ENCODE measurements around the gene LPCAT3.

GRCh38 chr12:7061138-7061537 lies 42.9 kb upstream of the LPCAT3 start:
- no peak for TF ChIP-seq EZH2 (IDR thresholded peaks at IDR 0.05; ENCODE audit: insufficient read depth, poor library complexity, severe bottlenecking)
- no peak for TF ChIP-seq EZH2phosphoT487 (IDR thresholded peaks at IDR 0.05; ENCODE audit: insufficient read depth, low read depth)
